ENCODE measurements around the gene SIX2. TPM values are rescaled to one million over a fixed set of nuclear protein-coding genes. Genes with fewer than 3 reads are reported as not detected.
A peak's percentile ranks its signal among the peaks of the same experiment; 100 is the strongest.

The SIX2 gene
- total RNA-seq, 4 donors from 2014 or later, result 0.58 TPM; not detected in 3

DNA sequence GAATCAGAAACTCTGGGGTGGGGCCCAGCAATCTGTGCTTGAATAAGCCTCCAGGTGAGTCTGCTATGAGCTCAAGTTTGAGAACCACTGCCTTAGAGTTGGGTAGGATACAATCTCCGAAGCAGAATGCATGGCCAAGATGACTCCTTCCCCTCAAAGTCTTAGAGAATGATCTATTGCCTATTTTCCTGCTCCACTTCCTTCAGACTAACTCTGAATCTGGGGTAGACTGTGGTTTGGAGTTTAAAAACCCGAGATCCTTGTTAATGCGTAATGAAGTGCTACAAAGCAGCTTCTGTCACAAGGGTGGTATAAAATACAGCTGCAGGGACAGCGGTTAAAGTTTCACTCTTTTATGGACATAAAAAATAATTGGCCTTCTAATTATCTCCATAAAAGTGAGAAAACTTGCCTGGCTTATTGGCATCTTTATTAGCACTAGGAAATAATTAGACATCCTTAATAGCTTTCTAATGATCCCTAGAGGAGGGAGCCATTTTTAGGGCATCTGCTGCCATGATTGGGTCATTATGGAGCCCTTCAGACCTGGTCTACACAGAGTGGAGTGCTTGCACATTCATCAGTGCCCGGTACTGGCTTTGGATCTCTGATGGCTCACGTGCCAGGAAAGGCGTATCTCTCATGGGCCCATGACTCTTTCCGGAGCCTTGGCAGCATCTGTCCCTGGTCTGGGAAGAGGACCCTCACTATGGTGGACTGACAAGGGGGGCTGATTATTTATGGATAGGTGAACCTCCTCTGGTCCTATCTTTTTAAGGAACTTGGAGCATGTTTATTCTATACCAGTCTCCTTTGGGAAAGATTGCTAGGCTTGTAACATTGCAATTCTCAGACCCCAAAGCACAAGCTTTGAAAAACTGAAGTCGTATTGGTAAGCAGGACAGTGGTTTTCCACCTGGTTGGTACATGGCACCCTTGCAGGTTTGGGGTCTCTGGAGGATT lies 28.2 kb downstream of the SIX2 start:
- DNase-seq (ENCODE audit: low spot score in 2 of 2), result peak in 1 of 2 donors; percentile 25
- H3K4me3 ChIP-seq (ENCODE audit: low read depth, poor library complexity, severe bottlenecking), result no peak overlapping the region
- no peak for TF ChIP-seq POLR2A (IDR thresholded peaks at IDR 0.05)
- TF ChIP-seq, protein P1, sequence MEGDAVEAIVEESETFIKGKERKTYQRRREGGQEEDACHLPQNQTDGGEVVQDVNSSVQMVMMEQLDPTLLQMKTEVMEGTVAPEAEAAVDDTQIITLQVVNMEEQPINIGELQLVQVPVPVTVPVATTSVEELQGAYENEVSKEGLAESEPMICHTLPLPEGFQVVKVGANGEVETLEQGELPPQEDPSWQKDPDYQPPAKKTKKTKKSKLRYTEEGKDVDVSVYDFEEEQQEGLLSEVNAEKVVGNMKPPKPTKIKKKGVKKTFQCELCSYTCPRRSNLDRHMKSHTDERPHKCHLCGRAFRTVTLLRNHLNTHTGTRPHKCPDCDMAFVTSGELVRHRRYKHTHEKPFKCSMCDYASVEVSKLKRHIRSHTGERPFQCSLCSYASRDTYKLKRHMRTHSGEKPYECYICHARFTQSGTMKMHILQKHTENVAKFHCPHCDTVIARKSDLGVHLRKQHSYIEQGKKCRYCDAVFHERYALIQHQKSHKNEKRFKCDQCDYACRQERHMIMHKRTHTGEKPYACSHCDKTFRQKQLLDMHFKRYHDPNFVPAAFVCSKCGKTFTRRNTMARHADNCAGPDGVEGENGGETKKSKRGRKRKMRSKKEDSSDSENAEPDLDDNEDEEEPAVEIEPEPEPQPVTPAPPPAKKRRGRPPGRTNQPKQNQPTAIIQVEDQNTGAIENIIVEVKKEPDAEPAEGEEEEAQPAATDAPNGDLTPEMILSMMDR (IDR thresholded peaks at IDR 0.05), result no peak
- intact Hi-C loops (cut with DNase I; ENCODE audit: low total_unique reads), result no loop called here
- WGBS, 2 donors, result 64 to 70% methylated on average over 9 of the region's 9 CpGs

DNA sequence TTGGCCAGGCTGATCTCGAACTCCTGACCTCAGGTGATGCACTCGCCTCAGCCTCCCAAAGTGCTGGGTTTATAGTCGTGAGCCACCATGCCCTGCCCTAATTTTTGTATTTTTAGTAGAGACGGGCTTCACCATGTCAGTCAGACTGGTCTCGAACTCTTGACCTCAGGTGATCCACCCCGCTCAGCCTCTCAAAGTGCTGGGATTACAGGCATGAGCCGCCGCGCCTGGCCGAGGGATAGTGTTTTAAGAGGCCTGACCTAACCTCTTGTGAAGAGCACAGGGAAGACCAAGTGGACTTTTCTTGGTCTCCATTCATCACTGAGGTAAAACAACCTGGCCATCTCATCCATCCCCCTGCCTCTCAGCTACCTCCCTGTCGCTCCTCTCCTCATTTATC lies 29.7 kb downstream of the SIX2 start:
- 77 to 80% methylated on average over 10 to 11 of the region's 11 CpGs for WGBS, 2 donors

DNA sequence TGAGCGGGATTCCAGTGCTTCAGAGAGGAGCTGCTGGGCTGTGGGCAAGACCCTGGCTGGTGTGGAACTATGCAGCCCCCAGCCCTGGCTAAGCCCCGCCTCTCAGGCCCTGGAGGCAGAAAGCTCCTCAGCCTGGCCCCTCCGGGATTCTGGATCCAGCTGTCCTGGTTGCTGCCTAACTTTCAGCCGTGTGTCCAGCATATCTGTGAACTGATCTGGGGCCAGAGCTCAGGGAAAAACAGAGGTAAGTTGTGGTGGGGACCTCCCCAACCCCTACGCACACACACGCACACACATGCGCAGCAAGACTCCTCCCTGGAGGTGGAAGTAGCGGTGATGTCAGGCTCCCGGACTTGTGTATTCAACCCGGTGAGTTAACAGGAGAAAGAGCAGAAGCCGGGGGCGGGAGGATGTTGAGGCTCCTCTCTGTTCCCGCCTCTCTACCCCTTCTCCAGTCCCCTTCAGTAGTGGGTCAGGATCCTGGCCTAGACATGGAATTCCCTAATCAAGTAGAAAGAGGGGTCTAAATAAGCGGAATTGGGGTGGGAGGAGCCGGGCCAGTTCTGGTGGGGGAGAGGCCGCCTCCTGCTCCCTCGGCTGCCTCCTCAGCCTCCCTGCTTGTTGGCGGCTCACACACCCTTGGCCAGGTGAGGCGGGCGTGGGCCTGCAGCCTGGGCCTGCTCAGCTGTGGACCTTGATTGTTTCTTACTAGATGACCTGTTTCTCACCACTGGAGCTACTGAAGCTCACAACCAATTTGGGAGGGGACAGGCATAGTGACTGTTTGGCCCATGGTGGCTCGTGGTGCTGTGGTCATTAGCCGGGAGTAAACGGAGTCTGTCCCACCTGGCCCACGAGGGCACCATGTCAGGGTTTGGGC lies 33.4 kb downstream of the SIX2 start:
- DNase-seq (ENCODE audit: low spot score in 2 of 2), result peak in 1 of 2 donors; percentile 84
- H3K4me3 ChIP-seq (ENCODE audit: low read depth, poor library complexity, severe bottlenecking), result no peak overlapping the region
- intact Hi-C loops (cut with DNase I; ENCODE audit: low total_unique reads), result loop anchor here (5.0 kb wide), 1 partner anchor 521 kb away; no protein-coding TSS in a partner anchor
- no peak for TF ChIP-seq POLR2A (IDR thresholded peaks at IDR 0.05)
- TF ChIP-seq, protein P1 (IDR thresholded peaks at IDR 0.05), result no peak
- WGBS, 2 donors, result 73 to 76% methylated on average over 24 of the region's 24 CpGs

More for the DNA sequence above, 29.7 kb downstream of the SIX2 start:
- DNase-seq (ENCODE audit: low spot score in 2 of 2), result peak in 1 of 2 donors; percentile 23
- intact Hi-C loops (cut with DNase I; ENCODE audit: low total_unique reads), result loop anchor here (5.0 kb wide), 1 partner anchor 518 kb away; no protein-coding TSS in a partner anchor
- H3K4me3 ChIP-seq (ENCODE audit: low read depth, poor library complexity, severe bottlenecking), result no peak overlapping the region
- TF ChIP-seq, protein P1 (IDR thresholded peaks at IDR 0.05), result no peak
- TF ChIP-seq POLR2A (IDR thresholded peaks at IDR 0.05), result no peak

DNA sequence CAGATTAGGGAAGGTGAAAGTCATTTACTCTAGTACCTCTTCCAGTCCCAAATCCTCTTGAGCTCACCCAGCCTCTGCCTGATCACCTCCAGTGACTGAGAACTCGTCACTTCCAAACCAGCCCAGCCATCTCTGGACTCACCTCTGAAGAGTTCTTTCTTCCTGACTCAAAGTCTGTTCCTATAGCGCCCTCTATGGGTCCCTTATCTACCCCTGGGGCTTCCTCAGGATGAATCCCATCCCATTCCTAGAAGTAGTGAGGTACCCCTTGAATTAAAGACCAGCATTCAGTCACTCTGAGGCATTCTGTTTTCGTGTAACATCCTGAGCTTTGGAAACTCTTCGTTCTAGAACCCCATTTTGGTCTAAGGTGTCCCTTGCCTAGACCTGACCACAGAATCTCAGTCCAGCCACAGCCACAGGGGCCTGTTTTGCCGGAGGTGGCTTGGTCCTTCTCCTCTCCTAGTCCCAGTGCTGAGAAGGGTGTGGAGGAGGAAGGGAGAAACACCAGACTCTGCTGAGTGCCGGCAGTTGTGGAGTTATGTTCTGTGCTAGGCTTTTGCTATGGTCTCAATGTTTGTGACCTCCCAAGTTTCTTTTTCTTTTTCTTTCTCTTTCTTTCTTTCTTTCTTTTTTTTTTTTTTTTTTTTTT lies 35.1 kb downstream of the SIX2 start:
- TF ChIP-seq POLR2A (IDR thresholded peaks at IDR 0.05), result no peak
- TF ChIP-seq, protein P1 (IDR thresholded peaks at IDR 0.05), result no peak
- intact Hi-C loops (cut with DNase I; ENCODE audit: low total_unique reads), result no loop called here
- no peak overlapping the region for H3K4me3 ChIP-seq (ENCODE audit: low read depth, poor library complexity, severe bottlenecking)
- WGBS, 2 donors, result 65 to 72% methylated on average over 6 of the region's 6 CpGs
- peak in 1 of 2 donors; percentile 67 for DNase-seq (ENCODE audit: low spot score in 2 of 2)

Data from lower leg skin (tissue), 4 donors.